NCI-H2196 (cell line): ENCODE measurements around the gene NOTCH1.
"Not testable (repeated sequence)": the region's sequence is repeated elsewhere in the genome, so short reads cannot be mapped to it uniquely, and the experiment has no call there.

ENCODE experiments used
- DNase-seq: peaks from one replicate; lab custom pipeline; 2025; ENCODE audit not compliant: unreplicated experiment; lab: John Stamatoyannopoulos, UW

NOTCH1 gene

DNA sequence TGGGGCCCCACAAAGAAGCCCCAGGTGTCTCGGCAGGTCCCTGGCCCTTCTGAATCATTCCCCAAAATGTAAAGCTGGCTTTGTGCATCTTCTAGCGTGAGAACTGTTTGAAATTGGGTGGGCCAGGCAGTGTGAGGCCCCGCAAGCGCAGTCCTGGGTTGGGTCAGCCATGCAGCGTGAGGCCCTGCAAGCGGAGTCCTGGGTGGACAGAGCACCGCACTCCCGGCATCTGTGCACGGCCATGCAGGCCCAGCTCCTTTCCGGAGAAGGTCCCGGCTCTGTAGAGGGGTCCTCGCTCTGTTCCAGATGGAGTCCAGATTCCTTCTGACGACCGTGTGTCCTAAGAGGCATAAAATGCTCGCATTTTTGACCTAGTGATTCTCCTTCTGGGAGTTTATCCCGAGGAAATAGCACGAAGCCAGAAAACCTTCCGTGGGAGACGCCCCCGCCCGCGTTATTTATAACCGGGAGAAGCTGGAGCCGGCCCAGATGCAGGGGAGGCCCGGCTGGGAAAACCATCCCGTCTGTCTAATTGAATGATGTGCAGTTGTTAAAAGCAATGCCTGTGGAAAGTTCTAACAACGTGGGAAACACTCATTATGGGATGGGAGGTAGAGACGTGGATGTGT, 19.4 kb upstream of the NOTCH1 start:
- DNase-seq = no peak

DNA sequence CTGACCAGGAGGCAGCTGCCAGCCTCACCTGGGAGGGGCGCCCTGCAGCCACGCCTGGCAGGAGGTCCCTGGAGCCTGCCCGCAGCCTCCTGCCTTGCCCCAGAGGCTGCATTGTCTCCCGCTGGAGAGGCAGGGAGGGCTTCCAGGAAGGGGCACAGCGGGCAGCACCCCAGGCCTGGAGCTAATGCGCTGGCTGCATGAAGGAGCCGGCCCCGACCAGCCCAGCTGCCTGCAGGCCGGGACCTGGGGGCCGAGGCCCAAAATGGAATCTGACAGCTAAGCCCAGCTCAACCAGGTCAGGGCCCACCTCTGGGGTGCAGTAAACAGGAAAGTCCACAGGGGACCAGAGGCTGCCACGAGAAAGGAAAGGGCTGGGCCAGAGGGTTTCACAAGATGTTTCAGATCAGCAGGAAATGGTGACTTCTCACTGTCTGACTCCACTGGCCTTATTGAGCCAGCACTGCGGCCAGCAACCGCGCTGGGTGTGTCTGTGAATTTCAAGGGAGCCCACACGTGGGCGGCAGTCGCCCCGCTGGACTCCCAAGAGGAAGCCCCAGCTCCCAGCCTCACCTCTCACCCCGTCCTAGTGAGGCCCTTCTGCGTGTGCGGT, 18.6 kb upstream of the NOTCH1 start:
- DNase-seq = no peak

DNA sequence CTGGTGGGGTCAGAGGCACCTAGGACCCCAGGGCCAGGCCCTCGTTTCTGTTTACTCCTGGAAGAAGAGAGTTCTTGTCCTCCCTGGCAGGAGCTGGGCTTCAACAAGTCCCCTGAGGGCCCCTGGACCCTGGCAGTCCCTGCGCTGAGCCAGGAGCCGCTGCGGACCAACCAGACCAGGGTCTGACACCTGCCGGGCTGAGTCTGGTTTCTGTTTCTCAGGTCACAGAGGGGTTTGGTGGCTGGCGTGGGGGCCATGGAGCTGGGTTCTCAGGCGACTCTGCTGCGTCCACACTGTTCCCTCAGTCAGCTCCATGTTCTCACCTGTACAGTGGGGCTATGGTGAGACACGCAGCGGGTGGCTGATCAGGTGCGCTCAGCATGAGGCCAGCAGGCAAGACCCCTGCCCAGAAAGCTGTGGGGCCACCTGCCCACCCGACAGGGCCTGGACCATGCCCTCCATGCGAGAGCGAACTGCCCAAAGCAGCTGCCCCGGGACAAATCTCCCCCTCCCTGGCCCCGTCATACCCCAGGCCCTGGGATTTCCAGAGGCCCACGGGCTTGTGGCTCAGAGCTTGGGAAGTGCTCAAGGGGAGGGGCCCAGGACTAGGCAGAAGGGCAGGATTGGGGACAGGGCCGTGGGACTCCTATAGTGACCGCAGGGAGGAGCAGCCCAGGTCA, 17.9 kb upstream of the NOTCH1 start:
- DNase-seq = no peak

DNA sequence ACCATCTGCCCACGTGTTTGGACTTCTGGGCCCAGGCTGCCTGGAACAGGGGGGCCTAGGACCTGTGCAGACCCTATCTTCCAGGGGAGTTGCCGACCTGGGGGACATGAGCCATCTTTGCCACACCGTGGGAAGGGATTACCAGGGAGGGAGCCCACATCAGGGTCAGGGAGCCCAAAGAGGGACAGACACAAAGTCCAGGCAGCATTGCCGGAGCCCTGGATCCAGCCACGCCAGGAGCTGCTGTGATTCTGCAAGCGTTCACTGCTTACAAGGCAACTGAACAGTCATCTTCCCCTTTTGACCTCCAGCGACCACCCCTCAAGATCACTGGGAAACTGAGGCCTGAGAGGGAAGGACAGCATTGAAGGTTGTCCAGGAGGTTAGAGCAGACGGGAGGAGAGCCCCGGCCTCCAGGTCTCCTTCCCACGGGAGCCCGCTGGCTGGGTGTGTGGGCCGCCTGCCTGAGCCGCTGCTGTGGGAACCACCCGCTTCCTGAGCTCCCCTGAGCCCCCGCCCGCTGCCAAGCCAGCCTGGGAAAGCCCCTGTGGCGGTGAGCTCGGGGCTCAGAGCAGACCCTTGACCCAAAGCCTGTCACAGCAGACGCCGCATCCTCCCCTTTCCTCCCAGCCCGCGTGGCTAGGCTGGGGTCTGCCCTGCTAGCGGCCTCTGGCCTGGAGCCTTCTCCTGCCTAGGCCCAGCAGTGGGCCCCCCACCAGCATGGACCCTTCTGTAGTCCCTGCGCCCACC, 17.1 kb upstream of the NOTCH1 start:
- no peak for DNase-seq

DNA sequence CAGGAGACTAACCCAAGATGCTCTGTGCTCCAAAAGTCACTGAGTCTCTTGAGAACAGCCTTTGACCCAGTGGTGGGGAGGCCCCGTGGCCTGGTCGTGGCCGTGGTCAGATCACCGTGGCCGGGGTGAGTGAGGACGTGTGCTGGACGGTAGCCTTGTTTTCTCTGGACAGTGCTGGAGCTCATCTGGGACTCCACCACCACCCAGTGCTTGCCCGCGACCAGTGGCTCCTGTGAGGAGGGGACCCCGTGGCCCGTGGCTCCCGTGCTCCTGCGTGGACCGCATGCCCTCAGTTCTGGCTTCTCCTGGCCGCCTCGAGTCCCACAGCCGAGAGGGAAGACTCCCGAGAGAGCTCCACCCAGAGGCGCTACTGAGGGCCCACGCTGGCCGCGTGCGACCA, 15.9 kb upstream of the NOTCH1 start:
- no peak for DNase-seq

DNA sequence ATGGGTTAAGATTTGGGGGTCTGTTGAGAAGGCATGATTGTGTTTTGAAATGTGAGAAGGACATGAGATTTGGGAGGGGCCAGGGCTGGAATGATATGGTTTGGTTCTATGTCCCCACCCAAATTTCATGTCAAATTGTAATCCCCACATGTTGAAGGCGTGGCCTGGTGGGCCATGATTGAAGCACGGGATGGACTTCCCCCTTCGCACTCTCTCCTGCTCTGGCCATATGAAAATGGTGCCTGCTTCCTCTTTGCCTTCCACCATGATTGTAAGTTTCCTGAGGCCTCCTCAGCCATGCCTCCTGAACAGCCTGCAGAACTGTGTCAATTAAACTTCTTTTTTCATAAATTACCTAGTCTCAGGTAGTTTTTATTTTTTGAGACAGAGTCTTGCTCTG, 14.7 kb upstream of the NOTCH1 start:
- no peak for DNase-seq

DNA sequence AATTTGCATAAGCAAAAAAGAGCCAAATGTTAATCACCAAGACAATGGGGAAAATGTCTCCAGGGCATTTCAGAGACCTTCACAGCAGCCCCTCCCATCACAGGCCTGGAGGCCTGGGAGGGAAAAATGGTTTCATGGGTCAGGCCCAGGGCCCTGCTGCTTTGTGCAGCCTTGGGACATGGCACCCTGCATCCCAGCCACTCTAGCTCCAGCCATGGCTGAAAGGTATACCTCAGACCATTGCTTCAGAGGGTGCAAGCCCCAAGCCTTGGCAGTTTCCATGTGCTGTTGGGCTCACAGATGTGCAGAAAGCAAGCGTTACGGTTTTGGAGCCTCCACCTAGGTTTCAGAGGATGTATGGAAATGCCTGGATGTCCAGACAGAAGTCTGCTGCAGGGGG, 13.5 kb upstream of the NOTCH1 start:
- DNase-seq = not testable (repeated sequence)

DNA sequence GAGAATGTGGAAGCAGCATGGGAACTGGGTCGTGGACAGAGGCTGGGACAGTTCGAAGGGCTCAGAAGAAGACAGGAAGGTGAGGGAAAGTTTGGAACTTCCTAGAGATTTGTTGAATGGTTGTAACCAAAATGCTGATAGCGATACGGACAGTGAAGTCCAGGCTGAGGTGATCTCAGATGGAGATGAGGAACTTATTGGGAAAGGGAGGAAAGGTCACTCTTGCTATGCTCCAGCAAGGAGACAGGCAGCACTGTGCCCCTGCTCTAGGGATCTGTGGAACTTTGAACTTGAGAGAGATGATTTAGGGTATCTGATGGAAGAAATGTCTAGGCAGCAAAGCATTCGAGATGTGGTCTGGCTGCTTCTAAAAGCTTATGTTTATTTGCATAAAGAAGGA, 13.0 kb upstream of the NOTCH1 start:
- DNase-seq = not testable (repeated sequence)

DNA sequence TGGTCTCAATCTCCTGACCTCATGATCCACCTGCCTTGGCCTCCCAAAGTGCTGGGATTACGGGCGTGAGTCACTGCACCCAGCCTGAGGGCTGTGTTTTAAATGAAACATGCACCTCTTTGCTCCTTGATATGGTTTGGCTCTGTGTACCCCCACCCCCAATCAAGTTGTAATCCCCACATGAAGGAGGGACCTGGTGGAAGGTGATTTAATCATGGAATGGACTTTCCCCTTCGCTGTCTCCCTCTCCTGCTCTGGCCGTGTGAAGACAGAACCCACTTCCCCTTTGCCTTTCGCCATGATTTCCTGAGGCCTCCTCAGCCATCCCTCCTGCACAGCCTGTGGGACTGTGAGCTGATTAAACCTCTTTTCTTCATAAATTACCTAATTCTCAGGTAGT, 12.5 kb upstream of the NOTCH1 start:
- no peak for DNase-seq

DNA sequence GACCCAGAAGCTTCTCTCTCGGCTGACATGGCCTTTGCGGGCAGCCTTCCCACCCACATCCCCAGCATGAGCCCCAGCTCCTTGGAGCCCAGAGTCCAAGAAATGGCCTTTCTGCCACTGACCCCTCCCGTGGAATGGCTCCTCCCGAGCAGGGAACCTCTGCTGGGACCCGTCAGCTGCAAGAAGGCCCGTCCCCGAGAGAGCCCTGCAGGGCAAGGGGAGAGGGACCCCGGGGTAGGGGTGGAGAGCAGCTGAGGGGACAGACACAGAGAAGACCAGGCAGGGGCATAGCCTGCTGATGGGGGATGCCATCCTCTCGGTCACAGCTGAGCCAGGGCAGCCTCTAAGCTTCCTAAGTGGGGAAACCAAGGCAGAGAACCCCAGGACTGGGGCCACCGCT, 11.2 kb upstream of the NOTCH1 start:
- no peak for DNase-seq

DNA sequence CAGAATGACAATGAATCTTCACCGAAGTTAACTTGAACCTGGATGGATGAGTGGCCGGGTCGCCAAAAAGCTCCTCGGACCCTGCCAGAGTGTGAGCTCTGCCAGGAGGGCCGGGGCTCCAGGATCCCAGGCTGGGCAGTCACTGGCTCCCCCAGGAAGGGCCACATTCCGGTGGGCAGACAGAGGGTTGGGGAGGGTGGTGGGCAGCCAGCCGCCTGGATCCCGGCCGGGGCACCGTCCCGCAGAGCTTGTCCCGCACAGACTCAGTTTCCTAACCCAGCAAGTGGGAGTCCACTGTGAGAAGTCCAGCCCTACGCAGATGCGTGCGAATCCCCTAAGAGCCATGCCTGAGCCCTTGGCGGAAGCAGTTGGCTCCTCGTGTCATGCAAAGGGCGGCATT, 10.3 kb upstream of the NOTCH1 start:
- DNase-seq = no peak

DNA sequence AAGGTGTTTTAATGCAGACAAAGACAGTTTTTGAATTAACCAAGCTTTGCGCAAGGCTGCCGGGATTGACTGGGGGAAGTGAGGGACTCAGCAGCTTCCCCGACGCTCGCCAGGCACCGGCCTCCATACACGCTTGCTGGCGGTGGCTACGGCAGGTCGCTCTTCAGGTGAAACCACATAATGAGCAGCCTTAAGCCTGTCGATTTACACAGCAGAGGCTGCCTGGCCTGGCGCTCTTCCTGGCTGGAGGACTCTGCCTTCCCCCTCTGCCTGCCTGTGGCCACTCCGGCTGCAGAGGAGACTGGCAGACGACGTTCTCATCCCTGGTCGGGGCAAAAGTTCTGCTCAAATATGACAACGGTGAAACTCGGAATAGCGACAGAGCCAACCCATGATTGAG, 9.0 kb upstream of the NOTCH1 start:
- DNase-seq = no peak

DNA sequence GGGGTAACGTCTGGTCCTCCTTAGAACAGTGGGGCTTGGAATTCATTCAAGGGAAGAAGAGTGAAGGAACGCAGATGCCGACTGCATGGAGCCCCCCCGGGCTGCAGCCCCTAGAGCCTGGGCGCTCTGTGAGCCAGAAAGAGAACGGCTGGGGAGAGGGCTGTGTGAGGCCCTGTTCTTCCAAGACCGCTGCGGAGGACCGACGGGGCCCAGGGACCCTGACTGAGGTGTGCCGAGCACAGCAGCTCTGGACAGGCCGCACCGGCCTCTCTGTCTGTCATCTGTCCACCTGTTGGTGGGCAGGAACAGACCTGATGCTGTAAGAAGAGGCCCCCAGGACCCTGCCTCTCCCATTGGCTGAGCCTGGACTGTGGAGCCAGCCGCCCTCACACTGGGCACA, 7.7 kb upstream of the NOTCH1 start:
- DNase-seq = no peak

DNA sequence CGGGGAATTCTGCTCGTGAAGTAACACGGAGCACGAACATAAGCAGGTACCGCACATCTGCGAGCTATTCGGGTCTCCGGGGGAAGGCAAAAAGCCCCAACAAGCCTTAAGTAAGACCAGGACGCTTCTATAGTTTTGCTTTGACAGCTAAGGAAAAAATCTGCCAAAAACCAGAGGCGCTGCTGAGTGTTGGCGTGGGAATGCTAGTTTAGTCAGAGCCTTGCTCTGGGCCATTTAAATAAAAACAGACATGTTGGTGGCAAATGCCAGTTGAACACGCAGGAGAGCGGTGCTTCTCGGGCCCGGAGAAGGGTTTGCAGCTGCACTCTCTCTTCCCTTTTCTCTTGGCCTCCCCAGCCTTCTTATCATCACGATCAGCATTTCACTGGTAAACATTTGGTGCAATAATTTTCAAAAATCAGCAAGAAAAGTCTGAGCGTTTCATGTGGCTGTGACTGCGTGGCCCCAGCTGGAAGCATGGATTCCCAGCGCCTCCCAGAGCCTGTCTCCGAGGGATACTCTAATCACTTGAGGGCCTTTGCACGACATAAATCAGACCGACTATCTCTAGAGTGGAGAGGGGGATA, 6.4 kb upstream of the NOTCH1 start:
- DNase-seq = no peak

DNA sequence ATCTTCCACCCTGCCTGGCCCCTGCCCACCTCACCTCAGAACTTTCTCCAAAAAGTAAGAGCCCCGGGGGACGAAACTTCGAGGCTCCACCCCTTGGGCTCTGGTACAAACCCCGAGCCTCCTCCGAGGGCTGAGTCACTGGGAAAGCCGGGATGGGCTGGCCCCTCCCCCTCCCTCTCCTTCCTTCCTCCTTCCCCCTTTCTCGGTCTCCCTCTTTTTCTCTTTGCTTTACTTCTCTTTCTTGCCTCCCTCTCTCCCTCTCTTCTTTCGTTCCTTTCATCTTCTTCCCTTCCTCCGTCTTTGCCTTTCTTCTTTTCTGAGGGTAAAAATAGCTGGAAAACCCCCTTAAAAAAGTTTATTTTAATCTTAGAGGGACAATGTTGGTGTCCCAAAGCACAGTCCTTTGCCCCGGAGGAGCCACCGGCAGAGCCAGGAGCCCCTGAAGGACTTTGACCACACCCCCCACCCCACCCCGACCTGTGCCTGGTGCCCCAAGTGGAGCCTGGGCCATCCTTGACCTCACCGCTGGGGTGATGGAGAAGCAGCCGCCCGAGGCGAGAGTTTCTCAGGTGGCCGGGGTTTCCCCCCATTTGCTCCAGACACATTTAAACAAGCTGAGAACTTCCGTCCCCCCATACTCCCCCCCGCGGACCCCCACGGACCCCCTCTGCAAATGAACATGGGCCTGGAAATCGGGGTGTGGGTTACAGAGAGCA, 5.7 kb upstream of the NOTCH1 start:
- no peak for DNase-seq

DNA sequence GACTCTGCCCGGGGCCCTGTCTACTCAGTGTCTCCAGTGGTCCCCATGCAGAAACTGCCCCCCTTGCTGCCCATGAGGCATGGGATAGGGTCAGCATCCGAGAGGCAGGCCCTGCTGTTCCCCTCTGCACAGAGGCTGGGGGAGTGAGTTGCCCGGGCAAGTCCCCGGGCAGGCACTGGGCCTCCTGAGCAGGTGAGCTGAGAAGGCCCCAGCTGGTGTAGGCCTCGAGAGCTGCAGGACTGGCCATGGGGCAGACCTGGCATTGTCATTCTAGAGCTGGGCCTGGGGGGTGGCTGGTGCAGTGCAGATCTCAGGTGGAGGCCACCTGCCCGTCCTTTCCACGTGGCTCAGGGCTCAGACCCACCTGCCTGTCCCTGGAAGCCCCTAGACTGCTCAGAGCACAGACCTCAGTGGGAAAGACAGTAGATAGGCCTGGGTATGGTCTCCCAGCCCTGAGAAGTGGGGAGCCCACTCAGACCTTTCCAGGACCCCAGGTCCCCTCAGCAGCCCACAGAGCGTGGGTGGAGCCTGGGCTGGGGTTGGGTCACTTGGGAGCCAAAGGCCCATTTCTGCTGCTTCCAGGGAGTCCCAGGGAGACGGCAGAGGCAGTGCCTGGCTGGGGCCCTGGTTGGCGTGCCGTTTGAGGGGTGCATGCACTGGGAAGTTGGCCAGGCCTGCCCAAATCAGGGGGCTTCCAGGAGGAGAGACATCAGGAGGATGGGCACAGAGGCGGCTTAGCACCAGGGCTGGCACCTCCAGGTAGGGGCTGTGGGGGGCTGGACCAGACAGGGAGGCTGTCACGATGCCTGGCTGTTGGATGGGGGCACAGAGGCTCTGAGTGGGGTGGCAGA, 4.8 kb upstream of the NOTCH1 start:
- no peak for DNase-seq

DNA sequence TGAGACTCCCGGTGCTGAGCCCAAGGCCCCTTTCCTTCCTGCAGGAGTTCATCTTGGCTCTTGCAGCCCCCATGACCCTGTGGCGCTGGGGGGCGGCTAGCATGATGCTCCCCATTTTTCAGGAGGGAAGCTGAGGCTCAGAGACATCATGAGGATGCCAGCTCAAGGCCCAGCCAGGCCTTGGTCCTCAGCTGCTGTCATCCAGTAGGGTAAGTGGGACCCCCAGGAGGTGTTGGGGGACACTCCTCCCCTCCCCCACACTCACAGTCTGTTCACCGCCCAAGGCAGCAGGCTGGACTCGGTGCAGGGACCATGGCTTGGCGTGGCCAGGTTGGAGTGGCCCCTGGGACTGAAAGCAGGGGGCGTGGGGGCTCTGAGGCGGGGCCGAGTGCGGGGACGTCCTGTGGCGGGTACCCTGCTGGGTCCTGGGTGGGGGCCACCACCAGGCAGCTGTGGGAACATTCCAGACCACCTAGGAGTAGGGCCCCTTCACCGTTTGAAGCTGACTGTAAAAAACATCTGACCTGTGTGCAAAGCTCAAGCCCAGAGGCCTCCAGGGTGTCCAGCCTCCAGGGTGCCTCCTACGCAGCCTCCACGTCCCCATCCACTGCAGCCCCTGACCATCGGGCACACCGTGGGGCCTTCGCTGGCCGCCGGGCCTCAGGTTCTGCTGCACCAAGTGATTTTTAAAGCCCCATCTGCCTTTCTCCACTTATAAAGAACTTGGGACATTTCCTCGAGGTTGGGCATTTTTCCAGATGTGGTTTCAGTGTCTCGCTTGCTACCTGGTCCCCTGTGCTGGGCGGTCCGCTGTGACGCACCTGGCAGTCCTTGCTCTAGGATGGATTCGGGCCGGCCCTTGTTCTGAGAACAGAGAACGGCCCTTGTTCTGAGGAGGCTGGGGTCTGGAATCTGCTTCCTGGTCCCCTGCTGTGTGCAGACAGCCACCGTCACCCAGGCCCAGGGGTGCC, 3.4 kb upstream of the NOTCH1 start:
- DNase-seq = no peak

DNA sequence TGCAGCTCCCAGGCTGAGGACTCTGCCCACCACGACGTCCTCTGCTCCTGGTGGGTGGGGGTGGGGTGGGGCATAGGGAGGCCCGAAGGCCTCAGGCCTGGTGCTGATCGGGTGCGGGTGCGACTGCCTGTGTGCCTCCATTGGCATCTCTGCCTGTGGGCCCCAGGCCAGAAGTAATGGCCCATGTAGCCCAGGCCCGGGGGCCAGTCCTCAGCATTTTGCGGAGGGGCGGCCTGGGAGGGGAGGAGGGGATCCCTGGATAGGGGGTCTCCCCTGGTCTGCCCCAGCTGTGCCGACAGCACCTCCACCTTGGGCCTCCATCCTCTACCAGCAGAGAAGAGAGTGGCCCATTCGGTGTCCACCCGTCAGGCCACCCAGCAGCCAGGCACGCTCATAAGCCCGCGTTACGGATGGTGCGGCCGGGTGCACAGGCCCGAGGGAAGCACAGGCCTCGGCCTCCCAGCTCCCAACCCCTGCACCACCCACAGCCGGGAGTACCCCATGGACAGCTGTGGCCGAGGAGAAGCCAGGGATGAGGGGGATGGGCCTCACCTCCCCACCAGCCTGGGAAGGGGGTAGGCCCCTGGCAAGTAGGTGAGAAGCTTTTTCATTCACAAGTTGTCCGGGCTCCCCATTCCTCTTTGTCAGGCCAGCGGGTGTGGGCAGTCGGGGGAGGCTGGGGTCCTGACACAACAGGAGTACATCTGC, 1.8 kb upstream of the NOTCH1 start:
- no peak for DNase-seq
